SU-DHL-6 (cell line): ENCODE measurements around the gene ATP13A4.

ENCODE experiments used
- EZH2phosphoT487 ChIP-seq: fragments of 200-600 bp; sonication (generic), shearing (Covaris generic); conservative IDR thresholded peaks from 2 replicates; pipeline ENCODE4 v1.6.1; 2018; ENCODE audit warnings: mild to moderate bottlenecking, antibody characterized with exemption, low read length, moderate library complexity, mixed read lengths
- TF ChIP-seq, protein P1 (sequence below): fragments of 200-600 bp; sonication (generic); IDR thresholded peaks from one replicate; pipeline ENCODE4 v1.5.1; 2017; ENCODE audit warnings: antibody characterized with exemption, mild to moderate bottlenecking, low read length, moderate library complexity; ENCODE audit not compliant: insufficient read depth, poor library complexity, severe bottlenecking

DNA sequence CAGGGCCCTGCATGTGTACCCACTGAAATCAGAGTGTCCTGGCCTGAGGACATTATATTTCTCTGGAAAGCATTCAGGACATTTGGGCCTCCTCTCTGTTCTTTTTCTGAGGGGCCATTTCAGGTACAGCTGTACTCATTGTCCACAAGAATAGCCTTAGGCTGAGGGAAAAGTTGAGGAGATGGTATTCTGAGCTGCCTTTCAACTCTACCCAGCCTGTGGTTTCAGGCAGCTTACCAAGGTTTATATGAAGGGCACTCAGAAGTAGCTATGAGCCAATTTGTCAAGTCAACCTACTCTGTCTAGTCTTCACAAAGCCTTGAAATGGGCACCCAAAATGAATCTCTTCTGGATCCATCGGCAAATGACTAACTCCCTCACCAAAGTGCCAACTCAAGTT lies 9.4 kb downstream of the ATP13A4 start:
- TF ChIP-seq, protein P1, sequence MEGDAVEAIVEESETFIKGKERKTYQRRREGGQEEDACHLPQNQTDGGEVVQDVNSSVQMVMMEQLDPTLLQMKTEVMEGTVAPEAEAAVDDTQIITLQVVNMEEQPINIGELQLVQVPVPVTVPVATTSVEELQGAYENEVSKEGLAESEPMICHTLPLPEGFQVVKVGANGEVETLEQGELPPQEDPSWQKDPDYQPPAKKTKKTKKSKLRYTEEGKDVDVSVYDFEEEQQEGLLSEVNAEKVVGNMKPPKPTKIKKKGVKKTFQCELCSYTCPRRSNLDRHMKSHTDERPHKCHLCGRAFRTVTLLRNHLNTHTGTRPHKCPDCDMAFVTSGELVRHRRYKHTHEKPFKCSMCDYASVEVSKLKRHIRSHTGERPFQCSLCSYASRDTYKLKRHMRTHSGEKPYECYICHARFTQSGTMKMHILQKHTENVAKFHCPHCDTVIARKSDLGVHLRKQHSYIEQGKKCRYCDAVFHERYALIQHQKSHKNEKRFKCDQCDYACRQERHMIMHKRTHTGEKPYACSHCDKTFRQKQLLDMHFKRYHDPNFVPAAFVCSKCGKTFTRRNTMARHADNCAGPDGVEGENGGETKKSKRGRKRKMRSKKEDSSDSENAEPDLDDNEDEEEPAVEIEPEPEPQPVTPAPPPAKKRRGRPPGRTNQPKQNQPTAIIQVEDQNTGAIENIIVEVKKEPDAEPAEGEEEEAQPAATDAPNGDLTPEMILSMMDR = no peak
- TF ChIP-seq EZH2phosphoT487 = no peak
